CD4-positive, alpha-beta memory T cell (primary cell): ENCODE results near the gene LGSN. TPM values are rescaled to one million over a fixed set of nuclear protein-coding genes. Genes with fewer than 3 reads are reported as not detected.
"Not testable (repeated sequence)": the region's sequence is repeated elsewhere in the genome, so short reads cannot be mapped to it uniquely, and the experiment has no call there.

ENCODE experiments used
- CTCF ChIA-PET: fragments of 350-600 bp; sonication (Branson Sonifier 250); formaldehyde crosslinking; loops from one replicate; lab custom pipeline; 2021; ENCODE audit warnings: inconsistent platforms; ENCODE audit not compliant: partially characterized antibody; lab: Charles Lee
- POLR2A ChIA-PET: fragments of 350-600 bp; sonication (Branson Sonifier 250); formaldehyde crosslinking; loops from one replicate; lab custom pipeline; 2021; ENCODE audit not compliant: partially characterized antibody; lab: Charles Lee
- DNase-seq, 5 donors: peaks; one replicate each; pipeline versions ENCODE4 v3.0.0 to v3.0.0-alpha.2; 2020 to 2022; ENCODE audit warnings: mixed read lengths in 1 of 5
- H3K27ac ChIP-seq: one replicate; pipeline ENCODE4 v1.7.0; 2013; ENCODE audit warnings: low read depth, low read length
- H3K27me3 ChIP-seq: 2 replicates; pipeline ENCODE4 v1.7.0; 2013; ENCODE audit warnings: mild to moderate bottlenecking, low read length, moderate library complexity; ENCODE audit not compliant: insufficient read depth
- H3K36me3 ChIP-seq: 2 replicates; pipeline ENCODE4 v1.7.0; 2013; ENCODE audit warnings: mild to moderate bottlenecking, low read length, moderate library complexity; ENCODE audit not compliant: insufficient read depth
- H3K4me1 ChIP-seq: 2 replicates; pipeline ENCODE4 v1.7.0; 2013; ENCODE audit warnings: mild to moderate bottlenecking, low read length, moderate library complexity; ENCODE audit not compliant: insufficient read depth
- H3K4me3 ChIP-seq, 2 donors: one replicate each; pipeline ENCODE4 v1.7.0; 2013; ENCODE audit warnings: low read length in 2 of 2, mild to moderate bottlenecking in 1 of 2
- H3K9me3 ChIP-seq, 2 donors: one replicate each; pipeline ENCODE4 v1.7.0; 2013; ENCODE audit warnings: low read length in 2 of 2, control low read depth in 1 of 2; ENCODE audit not compliant: control insufficient read depth in 1 of 2
- H3K27ac Mint-ChIP-seq, 7 donors: one replicate each; pipeline ENCODE4 v1.8.0; 2020 to 2021; ENCODE audit warnings: mixed read lengths in 7 of 7, mild to moderate bottlenecking in 6 of 7, inconsistent platforms in 3 of 7, moderate library complexity in 3 of 7
- H3K27me3 Mint-ChIP-seq, 2 donors: one replicate each; pipeline ENCODE4 v1.8.0; 2020 to 2021; ENCODE audit warnings: mixed read lengths in 2 of 2
- H3K36me3 Mint-ChIP-seq, 2 donors: one replicate each; pipeline ENCODE4 v1.8.0; 2020 to 2021; ENCODE audit warnings: mixed read lengths in 2 of 2, inconsistent platforms in 1 of 2, mild to moderate bottlenecking in 1 of 2
- H3K4me1 Mint-ChIP-seq, 4 donors: one replicate each; pipeline ENCODE4 v1.8.0; 2020 to 2021; ENCODE audit warnings: mixed read lengths in 4 of 4, mild to moderate bottlenecking in 1 of 4
- H3K4me3 Mint-ChIP-seq, 8 donors: one replicate each; pipeline ENCODE4 v1.8.0; 2020 to 2021; ENCODE audit warnings: mixed read lengths in 8 of 8, mild to moderate bottlenecking in 7 of 8, moderate library complexity in 6 of 8, inconsistent platforms in 3 of 8
- H3K9me3 Mint-ChIP-seq, 8 donors: one replicate each; pipeline ENCODE4 v1.8.0; 2020 to 2021; ENCODE audit warnings: mixed read lengths in 8 of 8, mild to moderate bottlenecking in 5 of 8, inconsistent platforms in 3 of 8, moderate library complexity in 1 of 8
- intact Hi-C: fragments of 100-400 bp; cut with micrococcal nuclease; formaldehyde crosslinking; loops from one replicate; pipeline ENCODE4 v1.15.1; 2023
- polyA plus RNA-seq, 2 donors: library from polyadenylated mRNA; unstranded; fragments of 300-500 nt; fragmentation: Illumina TruSeq; gene quantifications; one replicate each; pipeline ENCODE4 v1.2.3, GENCODE V29; 2021
- total RNA-seq, 2 experiments: library from RNA; stranded (reverse); gene quantifications; one replicate each; pipeline ENCODE4 v1.2.3, GENCODE V29; 2021

Gene LGSN
- total and polyA plus RNA-seq, 4 experiments from 2014 or later: 0.15 TPM; not detected in 3

DNA sequence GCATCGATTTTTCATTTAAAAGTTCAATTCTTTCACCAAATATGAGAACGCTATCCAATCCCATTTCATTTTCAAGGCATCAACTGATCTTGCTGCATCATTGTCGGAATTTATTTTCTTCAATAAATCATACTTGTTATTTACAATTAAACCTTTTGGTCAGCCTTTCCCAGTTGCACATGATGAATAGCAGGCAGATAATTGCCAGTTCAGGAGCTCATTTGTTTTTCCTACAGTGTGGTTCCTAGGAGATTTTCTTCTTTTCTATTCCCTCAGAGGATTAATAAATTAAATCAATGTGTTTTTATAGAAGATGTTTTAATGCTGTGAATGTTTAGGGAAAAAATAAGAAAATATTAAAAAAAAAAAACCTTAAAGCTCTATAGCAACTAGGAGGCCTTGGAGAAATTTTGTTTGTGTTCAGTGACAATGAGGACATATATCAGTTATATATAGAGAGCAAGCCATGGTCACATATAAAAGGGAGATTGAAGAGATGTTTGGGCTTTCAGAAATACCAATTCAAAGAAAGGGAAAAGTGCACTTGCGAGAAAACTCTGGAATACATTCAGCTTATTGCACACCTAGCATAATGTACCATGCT lies 30.4 kb downstream of the LGSN start:
- Histone ChIP-seq H3K27me3 (no peaks in the 10 kb centered on the region), H3K36me3 (no peaks in the 10 kb centered on the region), H3K27ac (no peak overlapping the region), H3K9me3 (no peaks in the 10 kb centered on the region), H3K4me3 (no peak overlapping the region), H3K4me1 (no peaks in the 10 kb centered on the region)
- ChIA-PET CTCF (no interaction called here), POLR2A (no interaction called here)
- Mint-ChIP-seq H3K9me3 (no peaks in the 10 kb centered on the region), H3K4me1 (no peaks in the 10 kb centered on the region), H3K27me3 (no peaks in the 10 kb centered on the region), H3K4me3 (no peak overlapping the region), H3K36me3 (no peaks in the 10 kb centered on the region), H3K27ac (no peak overlapping the region)
- intact Hi-C loops: no loop called here
- no peak for DNase-seq

DNA sequence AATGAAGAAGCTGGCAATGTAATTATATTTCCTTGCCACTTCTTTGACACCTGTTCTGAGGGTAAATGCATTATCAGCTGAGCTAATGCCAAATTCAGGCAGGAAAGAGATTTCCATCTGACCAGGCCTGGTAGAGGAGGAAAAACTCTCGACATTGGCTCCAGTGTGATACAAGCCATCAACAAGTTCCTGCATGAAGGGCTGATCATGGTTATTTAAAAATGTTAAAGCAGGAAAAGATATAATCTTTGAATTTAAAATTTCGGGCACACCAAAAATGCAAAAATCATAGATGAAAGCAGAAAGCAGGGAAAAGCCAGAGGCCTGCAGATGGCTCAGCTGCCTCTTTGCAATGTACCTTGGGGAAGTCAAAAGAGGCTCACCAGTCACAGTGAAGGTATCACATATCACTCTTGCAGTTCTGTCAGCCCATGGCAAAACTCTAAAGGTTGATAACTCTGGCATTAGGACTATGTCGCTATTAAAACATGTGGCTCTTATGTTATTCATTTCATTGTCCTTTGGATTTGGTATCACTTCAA lies 39.1 kb downstream of the LGSN start:
- intact Hi-C loops: no loop called here
- POLR2A ChIA-PET: no interaction called here
- no peak for DNase-seq
- H3K4me1 Mint-ChIP-seq: no peaks in the 10 kb centered on the region
- H3K27me3 Mint-ChIP-seq: peaks cover 0 to 3% of the 10 kb centered on the region in 2 donors
- H3K9me3 ChIP-seq: no peaks in the 10 kb centered on the region
- H3K36me3 Mint-ChIP-seq: no peaks in the 10 kb centered on the region
- H3K27ac Mint-ChIP-seq: no peak overlapping the region
- H3K4me3 Mint-ChIP-seq: no peak overlapping the region
- no peak overlapping the region for H3K4me3 ChIP-seq
- CTCF ChIA-PET: no interaction called here
- H3K36me3 ChIP-seq: no peaks in the 10 kb centered on the region
- H3K4me1 ChIP-seq: no peaks in the 10 kb centered on the region
- peaks cover 0 to 1% (median 0%) of the 10 kb centered on the region in 8 donors for H3K9me3 Mint-ChIP-seq
- no peaks in the 10 kb centered on the region for H3K27me3 ChIP-seq
- H3K27ac ChIP-seq: no peak overlapping the region

DNA sequence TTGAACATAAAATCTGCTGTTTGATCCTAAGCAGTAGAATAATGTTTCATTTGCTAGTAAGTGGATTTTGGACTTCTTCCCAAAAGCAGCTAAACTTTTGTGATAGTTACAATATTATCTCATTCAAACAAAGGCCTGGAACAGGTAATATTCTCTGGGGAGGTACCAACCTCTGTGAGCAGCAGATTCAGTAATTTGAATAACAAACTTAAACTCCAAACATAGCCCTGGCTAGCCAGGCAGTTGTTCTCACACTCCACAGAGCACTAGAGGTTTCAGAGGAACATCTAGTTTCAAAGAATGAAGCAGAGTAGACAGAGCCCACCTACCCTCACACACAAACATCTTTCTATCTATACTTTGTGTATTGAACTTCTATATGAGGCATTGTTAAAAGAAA lies 40.9 kb downstream of the LGSN start:
- intact Hi-C loops: no loop called here
- no peaks in the 10 kb centered on the region for H3K36me3 ChIP-seq
- no peaks in the 10 kb centered on the region for H3K36me3 Mint-ChIP-seq
- H3K9me3 ChIP-seq: no peaks in the 10 kb centered on the region
- peaks cover 0 to 5% (median under 1%) of the 10 kb centered on the region in 8 donors for H3K9me3 Mint-ChIP-seq
- no peak overlapping the region for H3K4me3 Mint-ChIP-seq
- no peak overlapping the region for H3K27ac Mint-ChIP-seq
- H3K27me3 Mint-ChIP-seq: peaks cover 1 to 3% of the 10 kb centered on the region in 2 donors
- DNase-seq: no peak
- ChIA-PET CTCF (no interaction called here), POLR2A (no interaction called here)
- H3K4me1 Mint-ChIP-seq: no peaks in the 10 kb centered on the region
- no peaks in the 10 kb centered on the region for H3K4me1 ChIP-seq
- no peaks in the 10 kb centered on the region for H3K27me3 ChIP-seq
- H3K4me3 ChIP-seq: no peak overlapping the region
- no peak overlapping the region for H3K27ac ChIP-seq

DNA sequence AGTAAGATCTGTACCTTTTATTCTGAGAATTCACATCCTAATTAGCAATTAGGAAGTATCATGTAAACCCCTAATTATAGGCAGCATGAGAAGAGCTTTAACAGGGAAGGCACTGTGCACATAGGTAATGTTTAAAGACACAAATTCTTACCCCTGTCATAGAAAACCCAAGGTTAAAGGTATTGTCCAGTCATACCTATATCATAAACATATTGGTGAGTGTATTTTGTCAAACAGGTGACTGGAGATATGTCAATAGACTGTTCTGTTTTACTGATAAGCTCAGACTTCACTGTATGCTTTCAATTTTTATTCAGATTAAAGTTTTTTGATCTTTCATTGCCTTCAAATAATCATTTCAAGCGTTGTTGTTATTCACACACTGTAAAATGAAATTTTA lies 43.8 kb downstream of the LGSN start:
- no peaks in the 10 kb centered on the region for H3K9me3 ChIP-seq
- ChIA-PET CTCF (no interaction called here), POLR2A (no interaction called here)
- H3K4me1 Mint-ChIP-seq: no peaks in the 10 kb centered on the region
- H3K36me3 ChIP-seq: no peaks in the 10 kb centered on the region
- no peak for DNase-seq
- no peak overlapping the region for H3K4me3 Mint-ChIP-seq
- no peaks in the 10 kb centered on the region for H3K27me3 ChIP-seq
- no peaks in the 10 kb centered on the region for H3K36me3 Mint-ChIP-seq
- no peaks in the 10 kb centered on the region for H3K4me1 ChIP-seq
- no peak overlapping the region for H3K27ac Mint-ChIP-seq
- peaks cover 0 to 7% (median under 1%) of the 10 kb centered on the region in 8 donors for H3K9me3 Mint-ChIP-seq
- no peak overlapping the region for H3K4me3 ChIP-seq
- H3K27ac ChIP-seq: no peak overlapping the region
- intact Hi-C loops: no loop called here
- peaks cover 1% of the 10 kb centered on the region in 2 donors for H3K27me3 Mint-ChIP-seq

DNA sequence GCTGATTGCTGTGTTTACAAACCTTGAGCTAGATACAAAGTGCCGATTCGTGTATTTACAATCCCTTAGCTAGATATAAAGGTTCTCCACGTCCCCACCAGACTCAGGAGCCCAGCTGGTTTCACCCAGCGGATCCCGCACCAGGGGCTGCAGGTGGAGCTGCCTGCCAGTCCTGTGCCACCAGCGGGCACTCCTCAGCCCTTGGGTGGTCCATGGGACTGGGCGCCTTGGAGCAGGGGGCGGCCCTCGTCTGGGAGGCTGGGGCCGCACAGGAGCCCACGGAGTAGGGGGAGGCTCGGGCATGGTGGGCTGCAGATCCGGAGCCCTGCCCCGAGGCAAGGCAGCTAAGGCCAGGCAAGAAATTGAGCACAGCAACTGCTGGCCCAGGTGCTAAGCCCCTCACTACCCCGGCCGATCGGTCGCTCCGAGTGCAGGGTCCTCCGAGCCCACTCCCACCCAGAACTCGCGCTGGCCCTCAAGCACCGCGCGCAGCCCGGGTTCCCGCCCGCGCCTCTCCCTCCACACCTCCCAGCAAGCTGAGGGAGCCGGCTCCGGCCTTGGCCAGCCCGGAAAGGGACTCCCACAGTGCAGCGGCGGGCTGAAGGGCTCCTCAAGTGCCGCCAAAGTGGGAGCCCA lies 44.9 kb downstream of the LGSN start:
- H3K36me3 Mint-ChIP-seq, H3K4me1 Mint-ChIP-seq, H3K4me3 Mint-ChIP-seq, H3K9me3 ChIP-seq, POLR2A ChIA-PET, H3K27ac Mint-ChIP-seq, H3K9me3 Mint-ChIP-seq, CTCF ChIA-PET, H3K27ac ChIP-seq, H3K4me3 ChIP-seq, H3K4me1 ChIP-seq, DNase-seq, H3K27me3 Mint-ChIP-seq, intact Hi-C loops, H3K36me3 ChIP-seq, H3K27me3 ChIP-seq: not testable (repeated sequence)

DNA sequence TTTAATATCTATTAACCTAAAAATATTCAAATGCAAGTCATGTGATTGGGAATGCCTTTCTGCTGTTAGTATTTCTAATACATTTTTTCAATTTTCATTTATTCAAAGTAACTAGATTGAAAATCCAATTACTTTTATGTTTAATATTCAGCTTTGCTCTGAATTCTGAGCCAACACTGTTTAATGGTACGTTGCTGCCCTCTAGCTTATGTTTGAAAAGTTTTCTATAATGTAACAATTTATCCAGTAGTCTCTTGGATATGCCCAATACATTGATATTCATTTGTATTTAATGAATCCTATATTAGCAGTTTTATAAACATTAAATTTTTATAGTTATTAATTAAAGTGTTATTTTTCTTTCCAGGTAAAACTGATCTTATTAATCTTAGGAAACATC lies 47.4 kb downstream of the LGSN start:
- H3K36me3 Mint-ChIP-seq: no peaks in the 10 kb centered on the region

DNA sequence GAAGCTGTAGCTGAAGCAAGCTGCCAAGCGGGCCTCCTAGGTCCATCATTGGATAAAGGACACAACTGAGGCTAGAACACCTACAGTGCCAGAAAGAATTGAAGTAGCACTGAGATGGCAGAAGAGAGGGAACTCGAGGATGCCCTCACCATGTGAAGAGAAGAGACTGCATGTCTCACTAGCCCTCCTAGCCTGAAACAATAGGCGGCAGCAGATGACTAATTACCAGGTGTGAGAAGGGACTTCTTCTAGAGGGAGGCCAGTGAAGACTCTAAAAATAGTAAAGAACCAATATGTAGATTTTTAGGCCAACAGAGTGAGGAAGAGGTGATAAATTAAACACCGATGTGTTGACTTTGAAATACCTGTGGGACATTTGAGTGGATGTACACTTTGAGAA lies 50.3 kb downstream of the LGSN start:
- Histone ChIP-seq H3K36me3 (no peaks in the 10 kb centered on the region), H3K27ac (no peak overlapping the region), H3K27me3 (no peaks in the 10 kb centered on the region), H3K4me3 (no peak overlapping the region), H3K4me1 (no peaks in the 10 kb centered on the region), H3K9me3 (no peaks in the 10 kb centered on the region)
- POLR2A ChIA-PET: no interaction called here
- Mint-ChIP-seq H3K4me3 (no peak overlapping the region), H3K36me3 (no peaks in the 10 kb centered on the region), H3K27ac (no peak overlapping the region), H3K9me3 (peaks cover 0 to 8% (median 0%) of the 10 kb centered on the region in 8 donors), H3K4me1 (no peaks in the 10 kb centered on the region), H3K27me3 (no peaks in the 10 kb centered on the region)
- CTCF ChIA-PET: no interaction called here
- DNase-seq: no peak
- intact Hi-C loops: no loop called here

More for the DNA sequence above, 47.4 kb downstream of the LGSN start:
- DNase-seq: no peak
- H3K27me3 ChIP-seq: no peaks in the 10 kb centered on the region
- no peaks in the 10 kb centered on the region for H3K36me3 ChIP-seq
- intact Hi-C loops: no loop called here
- H3K9me3 ChIP-seq: no peaks in the 10 kb centered on the region
- POLR2A ChIA-PET: no interaction called here
- CTCF ChIA-PET: no interaction called here
- Mint-ChIP-seq H3K27ac (no peak overlapping the region), H3K9me3 (peaks cover 0 to 9% (median 0%) of the 10 kb centered on the region in 8 donors), H3K4me1 (no peaks in the 10 kb centered on the region), H3K4me3 (no peak overlapping the region), H3K27me3 (peaks cover 0 to 1% of the 10 kb centered on the region in 2 donors)
- no peak overlapping the region for H3K4me3 ChIP-seq
- no peaks in the 10 kb centered on the region for H3K4me1 ChIP-seq
- no peak overlapping the region for H3K27ac ChIP-seq
